ENCODE results near the gene TFDP2.

Gene TFDP2

GRCh38 chr3:142072816-142073215 is 76.5 kb downstream of the TFDP2 start:
- DNase-seq (ENCODE audit: low read depth), result no peak

DNA sequence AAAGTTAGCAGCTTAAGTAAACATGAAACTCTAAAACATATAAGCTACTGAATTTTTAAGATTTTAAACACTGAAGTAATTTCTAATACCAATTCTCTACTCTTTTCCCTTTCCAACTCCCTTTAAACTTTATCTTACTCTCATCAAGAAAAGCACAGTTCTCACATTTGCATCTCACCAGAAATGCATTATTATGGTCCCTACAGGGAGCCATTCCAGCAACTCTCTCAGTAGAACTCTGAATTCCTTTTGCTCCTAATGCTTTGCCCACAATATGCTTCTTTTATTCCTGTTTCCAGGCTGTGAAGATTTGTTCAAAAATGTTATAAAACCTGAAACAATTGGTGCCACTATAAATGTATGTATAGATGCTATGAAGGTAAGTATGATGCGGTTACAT is 83.4 kb downstream of the TFDP2 start:
- DNase-seq (ENCODE audit: low read depth), result no peak

GRCh38 chr3:142065344-142065743 is 84.0 kb downstream of the TFDP2 start:
- DNase-seq (ENCODE audit: low read depth), result no peak

- no peak for DNase-seq (ENCODE audit: low read depth)
Observed at GRCh38 chr3:142064454-142064853, 84.9 kb downstream of the TFDP2 start.

- no peak for DNase-seq (ENCODE audit: low read depth)
Observed at GRCh38 chr3:142057331-142057725, 92.0 kb downstream of the TFDP2 start.

GRCh38 chr3:142056656-142057330 is 92.6 kb downstream of the TFDP2 start:
- no peak for DNase-seq (ENCODE audit: low read depth)

DNA sequence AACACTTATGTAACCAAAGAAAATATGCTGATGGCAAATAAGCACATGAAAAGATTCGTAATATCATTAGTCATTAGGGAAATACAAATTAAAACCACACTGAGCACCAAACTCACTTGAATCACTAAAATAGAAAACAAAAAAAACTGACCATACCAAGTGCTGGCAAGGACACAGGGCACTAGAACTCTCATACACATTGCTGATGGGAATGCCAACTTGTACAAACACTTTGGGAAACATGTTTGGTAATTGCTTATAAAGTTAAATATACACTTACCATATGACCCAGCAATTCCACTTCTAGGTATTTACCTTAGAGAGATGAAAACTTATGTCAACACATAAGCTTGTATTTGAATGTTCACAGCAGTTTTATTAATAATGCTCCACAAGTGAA is 95.5 kb downstream of the TFDP2 start:
- no peak for DNase-seq (ENCODE audit: low read depth)

DNA sequence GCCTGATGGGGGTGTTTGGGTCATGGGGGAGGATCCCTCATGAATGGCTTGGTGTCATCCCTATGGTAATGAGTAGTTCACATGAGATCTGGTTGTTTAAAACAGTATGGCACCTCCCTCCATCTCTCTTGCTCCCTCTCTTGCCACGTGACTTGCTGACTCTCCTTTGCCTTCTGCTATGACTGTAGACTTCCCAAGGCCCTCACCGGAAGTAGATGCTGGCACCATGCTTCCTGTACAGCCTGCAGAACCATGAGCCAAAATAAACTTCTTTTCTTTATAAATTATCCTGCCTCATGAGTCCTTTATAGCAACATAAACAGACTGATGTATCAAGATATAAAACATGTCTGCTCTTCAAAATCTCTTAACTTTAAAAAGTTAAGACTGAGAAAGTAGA is 96.1 kb downstream of the TFDP2 start:
- DNase-seq (ENCODE audit: low read depth), result no peak

GRCh38 chr3:142051351-142051750 is 98.0 kb downstream of the TFDP2 start:
- no peak for DNase-seq (ENCODE audit: low read depth)

- no peak for DNase-seq (ENCODE audit: low read depth)
Observed at GRCh38 chr3:142047021-142047369, 102.3 kb downstream of the TFDP2 start.

DNA sequence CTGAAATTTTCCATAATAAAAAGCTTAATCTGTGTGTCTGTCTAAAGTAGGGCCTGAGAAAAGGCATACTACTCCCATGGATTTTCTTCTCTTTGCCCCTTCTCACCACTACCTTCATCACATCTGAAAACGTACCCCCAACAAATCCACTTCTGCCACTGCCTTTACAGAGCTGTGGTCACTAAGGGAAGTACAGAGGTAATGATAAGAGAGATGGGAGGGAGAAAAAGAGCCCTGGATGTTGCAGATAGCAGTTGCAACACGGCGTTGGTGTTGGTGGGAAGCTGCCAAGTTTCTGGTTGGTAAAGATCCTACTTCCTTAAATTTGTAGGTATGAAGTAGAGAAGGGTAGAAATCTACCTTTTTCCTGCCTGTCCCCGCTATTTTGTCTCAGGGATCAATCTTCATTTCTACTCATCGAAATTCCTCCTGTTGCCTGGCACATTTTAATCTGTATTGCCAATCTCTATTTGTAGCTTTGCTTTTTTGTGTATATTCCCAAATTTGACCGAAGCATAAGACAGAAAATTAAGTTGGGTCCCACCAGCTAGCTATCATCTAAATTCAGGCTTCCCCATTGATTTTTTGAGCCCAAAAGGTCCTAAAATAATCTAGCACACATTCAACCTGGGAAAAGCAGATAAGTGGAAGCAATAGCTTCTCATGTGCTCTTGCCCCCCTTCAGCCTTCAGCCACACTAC is 102.9 kb downstream of the TFDP2 start:
- no peak for DNase-seq (ENCODE audit: low read depth)

DNA sequence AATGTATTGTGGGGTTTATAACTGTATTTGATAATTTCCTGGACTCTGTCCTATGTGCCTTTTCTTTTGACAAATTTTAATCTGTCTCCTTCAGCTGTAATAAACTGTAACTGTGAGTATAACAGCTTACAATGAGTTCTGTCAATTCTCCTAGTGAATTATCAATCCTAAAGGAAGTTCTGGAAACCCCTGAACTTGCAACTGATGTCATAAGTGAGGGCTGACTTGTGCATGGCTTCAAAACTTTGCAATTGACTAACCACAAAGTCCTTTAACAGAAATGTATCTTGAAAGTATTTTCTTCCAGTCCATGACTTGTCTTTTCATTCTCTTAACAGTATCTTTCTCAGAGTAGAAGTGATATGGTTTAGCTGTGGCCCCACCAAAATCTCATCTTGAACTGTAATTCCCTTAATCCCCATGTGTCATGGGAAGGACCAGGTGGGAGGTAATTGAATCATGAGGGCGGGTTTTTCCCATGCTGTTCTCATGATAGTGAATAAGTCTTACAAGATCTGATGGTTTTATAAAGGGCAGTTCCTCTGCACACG is 108.3 kb downstream of the TFDP2 start:
- no peak for DNase-seq (ENCODE audit: low read depth)

DNA sequence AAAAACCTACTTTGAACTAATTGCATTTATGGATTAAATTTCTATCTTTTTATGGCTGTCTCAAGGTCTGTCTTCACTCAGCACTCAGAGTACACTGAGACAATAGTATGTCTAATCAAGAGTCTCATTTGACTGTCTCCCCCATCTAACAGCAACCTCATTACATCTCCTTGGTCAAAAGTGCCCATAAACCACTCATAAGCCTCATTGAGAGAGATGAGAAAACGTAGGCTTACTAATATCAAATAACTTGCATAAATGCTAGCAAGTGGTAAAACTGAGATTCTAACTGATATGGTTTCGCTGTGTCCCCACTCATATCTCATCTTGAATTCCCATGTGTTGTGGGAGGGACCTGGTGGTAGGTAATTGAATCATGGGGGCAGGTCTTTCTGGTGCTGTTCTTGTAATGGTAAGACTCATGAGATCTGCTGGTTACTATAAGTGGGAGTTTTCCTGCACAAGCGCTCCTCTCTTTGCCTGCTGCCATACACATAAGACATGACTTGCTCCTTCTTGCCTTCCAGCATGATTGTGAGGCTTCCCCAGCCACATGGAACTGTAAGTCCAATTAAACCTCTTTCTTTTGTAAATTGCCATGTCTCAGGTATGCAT is 113.9 kb downstream of the TFDP2 start:
- DNase-seq (ENCODE audit: low read depth), result no peak

DNA sequence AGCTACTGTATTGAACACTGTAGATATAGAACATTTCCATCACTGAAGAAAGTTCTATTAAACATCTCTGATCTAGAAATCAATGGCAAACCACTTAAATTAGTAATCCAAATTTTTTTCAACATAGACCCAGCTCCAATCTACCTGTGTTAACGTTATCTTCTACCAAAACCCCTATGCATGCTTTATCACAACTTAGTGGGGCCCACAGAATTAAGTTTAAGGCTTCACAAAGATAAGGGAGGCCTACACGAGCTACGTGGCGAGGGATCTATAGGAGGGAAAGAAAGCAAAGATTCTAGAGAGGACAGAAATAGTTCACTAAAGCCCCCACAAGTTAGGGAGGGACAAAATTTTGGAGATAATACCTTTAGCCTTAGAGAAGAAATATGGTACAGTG is 116.1 kb downstream of the TFDP2 start:
- DNase-seq (ENCODE audit: low read depth), result no peak

DNA sequence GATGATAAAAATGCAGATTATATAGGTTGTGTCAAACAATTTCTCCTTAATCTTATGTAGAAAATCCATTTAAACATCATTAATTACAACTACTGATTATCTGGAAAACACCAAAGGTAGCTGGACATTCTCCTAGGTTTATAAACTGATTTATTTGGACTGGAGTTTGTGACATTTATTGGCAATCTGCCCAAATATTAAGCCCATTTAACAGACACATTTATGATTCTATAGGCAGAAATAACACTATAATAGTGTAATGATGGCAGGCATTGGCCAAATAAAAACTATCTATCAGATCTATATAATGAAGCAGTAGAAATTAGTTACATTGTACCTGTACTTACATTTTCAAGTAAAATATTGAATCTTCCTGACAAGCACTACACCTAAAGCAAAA is 117.8 kb downstream of the TFDP2 start:
- DNase-seq (ENCODE audit: low read depth), result no peak

DNA sequence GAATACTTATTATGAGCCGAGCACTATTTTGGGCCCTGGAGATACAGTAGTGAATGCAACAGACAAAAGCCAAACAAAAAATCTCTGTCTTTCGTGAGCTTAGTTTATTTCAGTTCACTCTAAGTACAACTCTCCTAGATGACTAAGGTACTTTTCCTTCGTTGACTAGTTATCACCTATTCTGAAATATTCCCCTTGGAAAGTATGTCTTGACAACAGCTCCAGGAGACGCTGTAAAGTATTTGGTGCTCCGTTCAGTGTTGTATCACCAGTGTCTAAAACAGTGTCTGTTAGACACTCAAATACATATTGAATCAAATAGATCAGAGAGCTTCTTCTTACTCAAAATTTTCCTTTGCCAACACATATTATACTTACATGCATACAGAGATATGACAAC is 119.6 kb downstream of the TFDP2 start:
- no peak for DNase-seq (ENCODE audit: low read depth)

GRCh38 chr3:142029052-142029642 is 120.2 kb downstream of the TFDP2 start:
- DNase-seq (ENCODE audit: low read depth), result no peak

DNA sequence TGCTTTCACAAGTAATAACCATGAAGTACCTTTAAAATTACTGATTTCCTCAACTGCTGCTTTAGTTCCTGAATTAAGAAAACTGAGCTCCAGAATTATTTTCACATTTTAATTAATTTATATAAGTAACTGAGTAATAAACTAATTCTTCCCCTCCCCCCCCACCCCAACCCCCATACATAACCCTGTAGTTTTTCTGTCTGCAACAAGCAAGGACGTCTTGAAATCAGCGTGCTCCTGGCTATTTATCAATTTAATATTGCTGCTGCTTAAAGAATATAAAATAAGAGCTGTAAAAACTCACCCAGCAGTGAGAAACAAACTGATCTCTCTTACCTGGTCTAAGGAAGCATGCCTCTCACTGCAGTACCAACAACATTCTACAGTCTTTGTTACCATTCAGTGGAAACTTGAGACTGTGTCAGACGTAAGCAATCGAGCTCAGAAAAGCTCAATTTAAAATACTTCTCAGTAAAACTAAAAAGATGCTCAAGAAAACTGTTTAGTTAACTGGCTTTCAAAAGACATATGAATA is 121.0 kb downstream of the TFDP2 start:
- DNase-seq (ENCODE audit: low read depth), result no peak

DNA sequence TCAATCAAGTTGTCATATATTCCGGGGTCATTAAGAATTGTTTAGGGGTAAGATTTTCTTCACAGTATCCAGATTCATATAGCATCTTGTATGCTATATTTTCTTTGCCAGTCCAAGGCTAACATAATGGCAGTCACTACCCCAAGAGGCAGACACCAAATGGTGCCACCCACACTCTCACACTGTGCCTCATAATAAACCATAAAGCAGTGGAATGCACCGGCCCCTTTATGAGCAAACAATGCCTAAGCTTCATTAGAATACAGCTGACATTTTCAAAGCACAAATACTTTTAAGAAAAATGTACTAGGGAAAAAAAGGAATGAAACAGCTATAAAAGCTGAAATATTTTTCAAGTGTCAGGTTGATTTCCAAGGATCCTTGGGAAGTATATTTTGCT is 121.6 kb downstream of the TFDP2 start:
- DNase-seq (ENCODE audit: low read depth), result no peak

DNA sequence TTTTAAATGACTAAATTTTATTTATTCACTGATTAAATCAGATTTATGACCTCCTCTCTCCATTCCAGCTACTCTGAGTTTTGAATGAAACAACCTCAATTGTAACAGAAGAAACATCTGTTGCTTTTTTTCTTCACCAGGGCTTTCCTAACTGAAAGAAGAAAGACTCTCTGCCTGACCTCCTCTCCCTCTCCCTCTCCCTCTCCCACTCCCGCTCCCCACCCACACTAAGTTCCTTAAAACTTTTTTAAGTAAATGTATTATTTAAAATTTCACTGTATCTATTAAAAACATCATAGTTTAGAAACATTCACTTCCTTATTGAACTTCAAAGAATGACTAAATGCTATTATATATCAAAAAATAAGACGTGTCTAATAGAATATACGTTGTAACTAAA is 122.0 kb downstream of the TFDP2 start:
- DNase-seq (ENCODE audit: low read depth), result no peak

DNA sequence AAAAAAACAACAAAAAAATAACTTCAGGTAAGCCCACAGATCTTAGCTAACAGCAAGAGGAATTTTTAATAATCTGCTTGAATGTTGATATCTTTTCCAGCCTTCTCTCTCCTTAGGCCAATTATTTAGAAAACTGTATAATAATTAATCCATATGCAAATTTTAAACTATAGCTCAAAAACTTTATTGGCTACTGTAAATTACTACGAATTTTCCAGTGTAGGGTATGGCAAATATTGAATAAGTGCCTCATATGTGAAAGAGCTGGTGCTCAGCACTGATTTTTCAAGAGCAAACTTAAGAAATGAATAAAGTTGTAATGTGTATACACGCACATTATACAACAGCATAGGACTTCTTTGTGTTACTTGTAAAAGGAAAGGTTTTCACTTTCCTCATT is 123.0 kb downstream of the TFDP2 start:
- DNase-seq (ENCODE audit: low read depth), result no peak

DNA sequence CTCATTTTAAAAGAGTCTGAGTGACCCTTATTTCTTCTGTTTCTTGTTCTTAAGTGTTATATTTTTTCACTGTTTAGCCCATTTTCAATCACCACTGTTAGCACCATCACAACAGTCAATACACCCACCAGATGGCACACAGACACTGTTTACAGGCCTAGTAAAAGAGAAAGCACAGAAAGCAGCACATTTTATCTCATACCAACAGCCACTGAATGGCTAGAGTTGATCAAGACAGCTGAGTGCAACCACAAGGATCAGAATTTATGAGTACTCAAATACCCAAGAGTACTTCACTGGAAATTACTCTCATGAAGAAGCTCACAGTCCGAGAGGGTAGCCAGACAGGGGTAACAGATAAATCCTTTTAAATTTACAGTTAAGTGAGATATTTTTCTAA is 127.0 kb downstream of the TFDP2 start:
- no peak for DNase-seq (ENCODE audit: low read depth)

DNA sequence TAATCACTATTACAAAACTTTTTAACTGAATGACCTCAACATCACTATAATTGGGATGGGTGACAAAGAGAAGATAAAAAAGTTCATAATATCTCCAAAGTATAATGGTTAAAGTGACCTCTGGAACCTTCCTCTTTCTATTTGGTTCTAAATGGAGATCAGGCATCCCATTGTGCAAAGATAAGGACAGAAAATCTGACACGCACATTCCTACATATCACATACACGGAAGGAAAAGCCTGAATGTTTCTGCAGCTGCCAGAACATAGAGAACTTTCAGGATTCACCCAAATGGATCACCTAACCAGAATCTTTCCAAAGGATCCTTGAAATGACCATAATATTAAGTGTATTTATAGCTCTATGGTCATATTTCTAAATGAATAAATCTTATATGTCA is 128.2 kb downstream of the TFDP2 start:
- no peak for DNase-seq (ENCODE audit: low read depth)

Measured in stimulated activated CD8-positive, alpha-beta memory T cell treated with anti-CD3 and anti-CD28 coated beads, Interleukin-15, amount 100 ng/mL, for 1 hour (primary cell).